ENCODE measurements around the gene WRAP53.

The WRAP53 gene

GRCh38 chr17:7651097-7651664 lies 37.1 kb upstream of the WRAP53 start:
- peak overlapping the region; percentile 5 for H3K4me3 ChIP-seq (ENCODE audit: low read depth, low read length)
- TF ChIP-seq, protein P1, sequence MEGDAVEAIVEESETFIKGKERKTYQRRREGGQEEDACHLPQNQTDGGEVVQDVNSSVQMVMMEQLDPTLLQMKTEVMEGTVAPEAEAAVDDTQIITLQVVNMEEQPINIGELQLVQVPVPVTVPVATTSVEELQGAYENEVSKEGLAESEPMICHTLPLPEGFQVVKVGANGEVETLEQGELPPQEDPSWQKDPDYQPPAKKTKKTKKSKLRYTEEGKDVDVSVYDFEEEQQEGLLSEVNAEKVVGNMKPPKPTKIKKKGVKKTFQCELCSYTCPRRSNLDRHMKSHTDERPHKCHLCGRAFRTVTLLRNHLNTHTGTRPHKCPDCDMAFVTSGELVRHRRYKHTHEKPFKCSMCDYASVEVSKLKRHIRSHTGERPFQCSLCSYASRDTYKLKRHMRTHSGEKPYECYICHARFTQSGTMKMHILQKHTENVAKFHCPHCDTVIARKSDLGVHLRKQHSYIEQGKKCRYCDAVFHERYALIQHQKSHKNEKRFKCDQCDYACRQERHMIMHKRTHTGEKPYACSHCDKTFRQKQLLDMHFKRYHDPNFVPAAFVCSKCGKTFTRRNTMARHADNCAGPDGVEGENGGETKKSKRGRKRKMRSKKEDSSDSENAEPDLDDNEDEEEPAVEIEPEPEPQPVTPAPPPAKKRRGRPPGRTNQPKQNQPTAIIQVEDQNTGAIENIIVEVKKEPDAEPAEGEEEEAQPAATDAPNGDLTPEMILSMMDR (IDR thresholded peaks at IDR 0.05; ENCODE audit: borderline replicate concordance, insufficient read depth, low read depth, low read length): no peak

DNA sequence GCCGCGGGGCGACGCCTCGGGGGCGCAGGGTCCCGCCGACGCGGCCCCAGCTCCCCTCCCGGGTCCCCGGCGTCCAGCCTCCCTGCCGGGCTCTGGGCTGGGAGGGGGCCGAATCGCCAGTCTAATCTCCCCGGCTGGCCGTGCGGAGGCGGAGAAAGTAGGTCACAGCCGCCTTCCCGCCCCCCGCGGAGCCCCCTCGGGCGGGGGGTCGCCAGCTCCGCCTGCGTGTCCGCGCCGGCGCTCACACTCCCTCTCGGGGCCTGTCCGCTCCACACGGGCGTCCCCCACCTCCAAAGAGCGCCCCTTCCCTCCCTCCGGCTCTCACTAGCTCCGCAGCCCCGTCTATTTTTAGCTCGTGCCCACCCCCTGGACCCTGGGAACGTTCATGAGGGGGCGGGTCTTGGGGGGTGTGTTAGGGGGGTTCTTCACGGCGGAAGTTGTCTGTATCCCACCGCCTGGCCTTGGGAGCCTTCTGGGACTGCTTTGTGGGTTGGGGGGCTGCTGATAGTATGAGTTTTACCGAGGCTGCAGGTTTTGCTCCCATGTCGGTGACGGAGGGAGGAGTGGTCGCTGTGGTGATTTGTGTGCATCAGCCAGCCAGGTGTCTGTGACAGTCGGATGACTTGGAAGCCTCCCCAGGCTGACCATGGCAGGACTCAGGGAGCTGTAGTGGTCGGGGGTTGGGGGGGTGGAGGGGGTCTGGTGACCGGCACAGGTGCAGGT lies 36.5 kb upstream of the WRAP53 start:
- H3K4me3 ChIP-seq (ENCODE audit: low read depth, low read length): no peak overlapping the region

DNA sequence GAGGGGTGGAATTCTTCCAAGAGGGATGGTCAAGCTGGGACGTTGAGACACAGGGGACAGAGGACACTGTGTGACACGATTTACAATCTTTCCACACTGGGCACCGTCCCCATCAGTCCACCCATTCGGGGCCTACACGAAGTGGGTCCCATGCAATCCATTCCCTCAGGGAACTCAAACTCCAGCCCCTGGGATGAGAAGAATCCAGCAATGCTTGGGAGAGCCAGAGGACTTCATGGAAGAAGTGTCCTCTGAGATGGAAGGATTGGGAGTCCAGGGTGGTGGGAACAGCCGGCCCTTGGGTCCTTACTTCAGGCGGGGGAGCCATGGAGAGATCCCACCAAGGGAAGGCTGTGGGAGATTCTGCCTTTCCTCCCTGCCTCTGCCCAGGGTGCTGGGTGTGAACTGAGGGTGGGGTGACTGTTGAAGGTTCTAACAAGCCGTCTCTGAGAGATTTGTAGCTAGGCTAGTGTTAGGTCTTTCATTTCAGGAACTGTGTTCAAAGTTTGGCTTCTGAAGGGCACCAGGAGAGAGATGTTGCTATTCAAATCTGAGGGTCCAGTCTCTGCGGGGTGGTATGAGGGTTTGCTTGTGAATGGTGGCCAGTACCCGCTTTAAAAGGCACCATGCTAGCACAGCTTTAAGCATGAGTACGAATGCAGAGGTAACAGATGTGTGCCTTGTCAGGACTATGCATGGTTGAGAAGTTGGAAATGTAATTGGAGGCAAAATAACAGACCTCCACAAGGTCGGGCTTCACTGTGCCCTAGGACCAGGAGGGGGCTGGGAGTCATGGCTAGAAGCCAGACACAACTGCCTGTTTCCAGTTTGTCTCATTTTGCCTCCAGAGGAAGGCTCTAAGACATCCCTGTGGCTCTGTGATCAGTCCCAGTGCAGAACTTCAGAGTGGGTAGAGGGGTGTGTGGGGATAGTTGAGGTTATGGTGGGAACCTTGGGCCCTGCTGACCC lies 35.6 kb upstream of the WRAP53 start:
- TF ChIP-seq, protein P1 (IDR thresholded peaks at IDR 0.05; ENCODE audit: borderline replicate concordance, insufficient read depth, low read depth, low read length): no peak
- H3K4me3 ChIP-seq (ENCODE audit: low read depth, low read length): no peak overlapping the region

More for the DNA sequence above, 36.5 kb upstream of the WRAP53 start:
- TF ChIP-seq, protein P1 (IDR thresholded peaks at IDR 0.05; ENCODE audit: borderline replicate concordance, insufficient read depth, low read depth, low read length): no peak

DNA sequence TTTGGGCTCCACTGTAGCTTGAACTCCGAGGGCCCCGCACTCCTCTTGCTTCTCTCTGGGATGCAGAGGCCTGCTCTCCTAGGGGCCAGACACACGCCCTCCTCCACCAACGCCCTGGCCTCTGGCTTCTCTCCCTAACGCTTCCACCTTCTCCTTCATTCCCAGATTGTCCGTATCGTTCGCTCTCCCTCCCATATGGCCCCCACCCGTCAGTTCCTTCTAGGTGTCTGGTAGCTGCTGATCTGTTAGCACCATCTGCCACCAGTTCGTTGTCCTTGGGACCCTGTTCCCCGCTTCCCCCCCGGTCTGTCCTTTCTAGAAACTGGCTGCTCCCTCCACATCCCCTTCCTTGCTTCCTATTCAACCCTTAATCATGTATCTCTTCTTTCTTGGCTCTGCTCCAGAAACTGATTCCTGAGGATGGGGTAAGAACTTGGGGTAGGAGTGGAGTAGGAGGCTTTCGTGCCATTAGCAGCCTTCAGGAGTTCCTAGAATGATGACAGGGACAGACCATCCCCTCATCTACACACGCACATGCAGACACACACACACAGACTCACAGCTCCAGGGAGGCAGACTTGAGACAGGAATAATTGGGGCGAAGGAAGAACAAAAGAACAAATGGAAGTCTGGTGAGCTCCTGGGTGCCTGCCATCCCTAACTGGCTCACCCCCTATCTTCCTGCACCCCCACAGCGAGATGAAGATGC lies 33.3 kb upstream of the WRAP53 start:
- H3K4me3 ChIP-seq (ENCODE audit: low read depth, low read length): no peak overlapping the region
- TF ChIP-seq, protein P1 (IDR thresholded peaks at IDR 0.05; ENCODE audit: borderline replicate concordance, insufficient read depth, low read depth, low read length): no peak

GRCh38 chr17:7655541-7655840 lies 32.8 kb upstream of the WRAP53 start:
- TF ChIP-seq, protein P1 (IDR thresholded peaks at IDR 0.05; ENCODE audit: borderline replicate concordance, insufficient read depth, low read depth, low read length): no peak
- H3K4me3 ChIP-seq (ENCODE audit: low read depth, low read length): no peak overlapping the region

- TF ChIP-seq, protein P1 (IDR thresholded peaks at IDR 0.05; ENCODE audit: borderline replicate concordance, insufficient read depth, low read depth, low read length): no peak
- no peak overlapping the region for H3K4me3 ChIP-seq (ENCODE audit: low read depth, low read length)
Measured at GRCh38 chr17:7656958-7657609, 31.2 kb upstream of the WRAP53 start.
